ENCODE measurements around the gene PLAAT5.
"Not testable (repeated sequence)": the region's sequence is repeated elsewhere in the genome, so short reads cannot be mapped to it uniquely, and the experiment has no call there.

PLAAT5 gene, protein sequence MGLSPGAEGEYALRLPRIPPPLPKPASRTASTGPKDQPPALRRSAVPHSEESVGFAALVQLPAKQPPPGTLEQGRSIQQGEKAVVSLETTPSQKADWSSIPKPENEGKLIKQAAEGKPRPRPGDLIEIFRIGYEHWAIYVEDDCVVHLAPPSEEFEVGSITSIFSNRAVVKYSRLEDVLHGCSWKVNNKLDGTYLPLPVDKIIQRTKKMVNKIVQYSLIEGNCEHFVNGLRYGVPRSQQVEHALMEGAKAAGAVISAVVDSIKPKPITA

DNA sequence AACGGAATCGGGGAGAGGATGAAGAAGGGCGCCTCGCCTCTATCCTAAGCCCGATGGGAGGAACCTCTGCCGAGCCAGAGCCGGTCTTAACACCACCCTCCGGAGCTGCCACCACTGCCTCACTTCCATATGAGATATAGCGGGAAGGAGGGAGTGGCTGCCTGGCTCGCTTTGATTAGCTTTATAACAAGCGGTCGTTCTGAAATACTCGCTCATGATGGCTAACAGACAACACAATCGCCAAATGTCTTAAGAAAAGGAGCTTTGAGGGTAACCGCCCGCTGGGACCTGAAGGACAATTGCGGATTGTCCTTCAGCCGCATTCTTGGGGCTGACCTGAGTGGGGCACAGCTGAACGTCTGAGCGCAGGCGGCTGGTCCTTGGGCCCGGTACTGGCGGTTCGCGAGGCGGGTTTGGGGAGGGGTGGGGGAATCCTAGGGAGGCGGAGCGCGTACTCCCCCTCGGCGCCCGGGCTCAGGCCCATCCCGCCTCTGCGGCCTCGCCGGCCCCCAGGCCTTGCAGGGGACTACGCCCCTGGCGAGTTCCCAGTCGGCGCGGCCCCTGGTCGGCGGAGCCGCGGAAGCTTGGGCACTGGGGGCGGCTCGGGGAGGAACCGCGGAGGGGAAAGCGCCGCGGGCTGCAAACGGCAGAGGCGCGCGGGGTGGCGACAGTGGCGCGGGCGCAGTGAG, at the start of gene PLAAT5:
TSS of gene PLAAT5 (minus strand) at position 617 of the 689 bp plus-strand sequence. CDS start at position 484, 133 bp downstream.
- no peak for DNase-seq (ENCODE audit: low read depth in 2 of 2)

- DNase-seq (ENCODE audit: low read depth in 2 of 2), result no peak
Observed at GRCh38 chr11:63537293-63538101, 46.5 kb upstream of the PLAAT5 start.

DNA sequence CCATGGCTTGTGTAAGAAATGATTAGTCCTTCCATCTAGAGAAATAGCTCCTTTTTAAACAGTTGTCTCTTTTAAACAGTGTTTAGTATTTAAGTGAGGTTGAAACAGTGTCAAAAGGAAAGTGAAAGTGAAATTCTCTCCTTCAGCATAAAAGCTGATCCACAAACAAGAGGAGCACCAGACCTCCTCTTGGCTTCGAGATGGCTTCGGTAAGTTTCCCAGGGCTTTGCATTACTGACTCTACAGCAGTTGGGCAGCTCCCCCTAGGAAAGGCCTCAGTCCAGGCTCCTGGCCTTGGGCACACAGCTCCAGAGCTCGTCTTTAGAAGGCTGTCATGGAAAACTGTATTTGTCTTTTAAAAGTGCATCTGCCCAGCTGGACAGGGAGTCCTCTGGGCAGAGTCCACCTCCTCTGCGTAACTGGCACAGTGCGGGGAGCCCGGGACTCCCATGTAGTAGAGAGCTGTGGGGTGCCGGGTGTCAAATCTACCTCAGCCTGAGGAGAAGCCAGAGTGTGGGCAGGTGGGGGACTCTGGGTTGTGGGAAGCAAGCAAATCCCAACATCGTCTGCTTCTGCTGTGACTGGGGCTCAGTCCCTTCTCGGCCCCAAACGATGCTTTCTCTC, 45.8 kb upstream of the PLAAT5 start, which contains the start of gene PLAAT4:
TSS of gene PLAAT4 (plus strand) at position 140 of the 624 bp plus-strand sequence. CDS start at position 201, 61 bp downstream.
- no peak for DNase-seq (ENCODE audit: low read depth in 2 of 2)

DNA sequence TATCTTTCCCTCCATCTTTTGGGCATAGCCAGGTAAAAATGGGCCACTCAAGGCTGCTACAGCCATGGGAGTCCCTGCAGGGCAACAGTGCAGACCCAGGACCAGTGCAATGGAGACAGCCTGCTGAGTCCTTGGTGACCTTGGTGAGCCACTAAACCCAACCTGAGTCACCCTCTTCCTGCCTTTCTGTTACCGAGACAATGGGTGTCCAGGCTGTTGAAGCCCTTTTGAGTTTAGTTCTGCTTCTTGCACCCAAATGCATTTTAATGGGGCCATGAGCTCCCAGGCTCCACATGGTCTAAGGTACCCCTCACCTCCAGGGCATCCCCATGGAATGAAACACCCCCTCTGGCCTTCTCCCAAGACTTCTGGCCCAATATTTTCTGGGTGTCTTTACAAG, 44.8 kb upstream of the PLAAT5 start:
- DNase-seq (ENCODE audit: low read depth in 2 of 2), result no peak

DNA sequence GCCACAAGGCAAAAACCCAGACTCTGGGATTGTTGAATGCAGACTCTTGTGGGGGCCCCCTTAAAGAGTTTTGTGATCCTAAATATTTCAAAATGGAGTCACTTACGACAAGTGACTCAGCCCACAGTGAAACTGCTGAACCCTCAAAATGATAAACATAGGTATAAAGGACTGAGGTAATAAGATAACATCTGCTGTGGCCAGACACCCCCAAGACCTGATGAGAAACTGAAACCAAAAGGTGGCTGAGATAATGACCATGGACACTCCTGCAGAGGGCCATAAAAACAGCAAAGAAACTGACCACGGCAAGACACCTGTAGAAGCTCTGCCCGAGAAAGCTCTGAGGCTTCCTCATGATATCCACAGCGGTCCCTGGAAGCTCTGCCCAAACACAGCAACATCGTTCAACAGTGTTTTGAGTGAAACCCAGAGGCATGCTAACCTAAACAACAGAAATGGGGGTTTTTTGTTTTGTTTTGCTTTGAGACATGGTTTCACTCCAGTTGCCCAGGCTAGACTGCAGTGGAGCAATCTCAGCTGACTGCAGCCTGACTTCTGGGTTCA, 44.0 kb upstream of the PLAAT5 start:
- DNase-seq (ENCODE audit: low read depth in 2 of 2), result no peak

DNA sequence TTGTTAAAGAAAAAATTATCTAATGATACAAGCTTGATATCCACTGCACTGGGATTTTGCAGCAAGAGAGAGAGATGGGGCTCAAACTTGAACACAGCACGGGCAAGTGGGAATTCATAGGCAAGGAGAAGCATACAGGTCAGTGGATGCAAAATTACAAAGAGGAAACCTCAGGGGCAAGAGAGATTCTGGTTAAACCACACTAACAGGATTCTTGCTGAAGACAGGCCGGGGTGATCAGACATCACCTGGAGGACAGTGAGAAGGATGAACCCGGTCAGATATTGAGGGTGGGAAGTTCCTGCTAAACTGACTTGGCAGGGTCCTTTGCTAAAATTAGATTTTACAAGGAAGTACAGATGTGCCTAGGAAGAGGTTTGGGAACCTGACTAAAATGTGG, 43.1 kb upstream of the PLAAT5 start:
- no peak for DNase-seq (ENCODE audit: low read depth in 2 of 2)

DNA sequence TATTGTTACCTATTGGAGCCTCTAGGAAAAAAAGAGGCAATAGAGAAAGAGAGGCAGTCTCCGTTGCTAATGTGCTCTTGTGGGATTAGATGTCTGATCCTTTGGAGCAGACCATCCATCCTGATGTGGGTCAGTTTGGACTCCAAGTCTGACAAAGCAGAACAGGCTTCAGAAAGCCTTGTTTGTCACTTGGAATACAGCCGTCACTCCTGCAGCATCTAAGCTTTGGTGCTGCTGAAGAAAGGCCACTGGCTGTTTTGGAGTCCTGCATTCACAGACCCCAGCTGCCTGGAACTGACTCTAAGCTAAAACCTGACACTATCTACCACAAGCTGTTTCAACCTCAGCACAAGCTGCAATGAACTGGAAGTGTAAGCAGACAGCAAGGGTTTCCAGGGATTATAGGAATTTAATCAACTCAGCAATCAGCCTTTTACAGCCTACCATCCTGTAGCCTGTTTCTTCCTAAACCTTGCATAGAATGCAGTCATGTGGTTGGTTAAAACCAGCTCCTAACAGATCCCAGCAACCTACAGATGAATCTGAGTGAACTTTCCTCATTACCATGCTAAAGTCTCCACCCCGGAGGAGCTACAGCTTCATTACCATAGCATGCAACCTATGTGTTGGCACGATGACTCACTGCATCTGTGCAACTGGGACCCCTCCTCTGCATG, 42.0 kb upstream of the PLAAT5 start:
- no peak for DNase-seq (ENCODE audit: low read depth in 2 of 2)

DNA sequence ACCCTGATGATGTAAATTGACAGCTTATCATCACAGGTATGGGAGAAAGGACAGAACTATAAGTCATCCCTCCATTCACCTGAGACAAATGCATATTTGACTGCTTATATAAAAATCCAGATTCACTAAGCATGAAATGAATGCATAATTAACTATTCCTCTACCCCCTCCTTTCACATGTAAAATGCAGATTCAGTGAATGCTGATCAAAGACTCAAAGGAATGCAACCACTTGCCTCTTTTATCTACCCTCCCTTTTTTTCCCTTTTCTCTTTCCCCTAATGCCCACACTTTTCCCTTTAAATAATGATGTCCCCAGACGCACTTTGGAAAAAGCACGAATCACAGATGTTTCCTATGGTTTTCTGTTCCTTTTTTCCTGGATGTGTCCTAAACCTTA, 41.1 kb upstream of the PLAAT5 start:
- DNase-seq (ENCODE audit: low read depth in 2 of 2), result no peak

GRCh38 chr11:63531074-63531792, 40.3 kb upstream of the PLAAT5 start:
- peak in 1 of 2 donors; percentile 29 for DNase-seq (ENCODE audit: low read depth in 2 of 2)

DNA sequence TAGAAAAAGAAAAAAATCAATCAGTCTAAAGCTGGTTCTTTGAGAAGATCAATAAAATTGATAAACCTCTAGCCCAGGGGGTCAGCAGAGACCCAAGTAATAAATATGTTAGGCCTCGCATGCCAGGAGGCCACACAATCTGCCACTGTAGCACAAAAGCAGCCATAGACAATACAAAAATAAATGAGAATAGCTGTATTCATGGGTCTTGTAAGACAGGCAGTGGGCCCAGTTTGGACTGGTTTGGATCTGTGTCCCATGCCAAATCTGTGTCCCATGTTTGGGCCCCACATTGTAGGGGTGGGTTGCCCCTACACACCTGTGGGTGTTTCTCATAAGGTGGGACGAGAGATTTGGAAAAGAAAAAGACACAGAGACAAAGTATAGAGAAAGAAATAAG, 39.1 kb upstream of the PLAAT5 start:
- no peak for DNase-seq (ENCODE audit: low read depth in 2 of 2)

DNA sequence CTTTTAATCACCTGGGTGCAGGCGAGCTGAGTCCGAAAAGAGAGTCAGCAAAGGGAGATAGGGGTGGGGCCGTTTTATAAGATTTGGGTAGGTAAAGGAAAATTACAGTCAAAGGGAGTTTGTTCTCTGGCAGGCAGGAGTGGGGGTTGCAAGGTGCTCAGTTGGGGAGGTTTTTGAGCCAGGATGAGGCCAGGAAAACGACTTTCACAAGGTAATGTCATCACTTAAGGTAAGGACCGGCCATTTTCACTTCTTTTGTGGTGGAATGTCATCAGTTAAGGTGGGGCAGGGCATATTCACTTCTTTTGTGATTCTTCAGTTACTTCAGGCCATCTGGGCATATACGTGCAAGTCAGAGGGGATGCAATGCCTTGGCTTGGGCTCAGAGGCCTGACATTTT, 38.4 kb upstream of the PLAAT5 start:
- DNase-seq (ENCODE audit: low read depth in 2 of 2), result not testable (repeated sequence)

DNA sequence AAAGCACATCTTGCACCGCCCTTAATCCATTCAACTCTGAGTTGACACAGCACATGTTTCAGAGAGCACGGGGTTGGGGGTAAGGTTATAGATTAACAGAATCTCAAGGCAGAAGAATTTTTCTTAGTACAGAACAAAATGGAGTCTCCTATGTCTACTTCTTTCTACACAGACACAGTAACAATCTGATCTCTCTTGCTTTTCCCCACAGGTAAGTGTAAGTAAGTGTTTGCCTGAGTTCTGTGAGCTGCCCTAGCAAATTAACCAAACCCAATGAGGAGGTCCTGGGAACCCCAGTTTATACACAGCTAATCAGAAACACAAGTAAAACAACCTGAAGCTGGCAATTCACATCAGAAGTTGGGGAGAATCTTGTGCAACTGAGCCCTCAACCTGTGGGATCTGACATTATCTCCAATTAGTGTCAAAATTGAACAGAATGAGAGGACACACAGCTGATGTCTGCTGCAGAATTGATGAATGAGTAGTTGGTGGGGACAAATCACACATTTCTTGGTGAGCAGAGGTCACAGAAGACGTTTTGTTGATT, 37.8 kb upstream of the PLAAT5 start:
- not testable (repeated sequence) for DNase-seq (ENCODE audit: low read depth in 2 of 2)

DNA sequence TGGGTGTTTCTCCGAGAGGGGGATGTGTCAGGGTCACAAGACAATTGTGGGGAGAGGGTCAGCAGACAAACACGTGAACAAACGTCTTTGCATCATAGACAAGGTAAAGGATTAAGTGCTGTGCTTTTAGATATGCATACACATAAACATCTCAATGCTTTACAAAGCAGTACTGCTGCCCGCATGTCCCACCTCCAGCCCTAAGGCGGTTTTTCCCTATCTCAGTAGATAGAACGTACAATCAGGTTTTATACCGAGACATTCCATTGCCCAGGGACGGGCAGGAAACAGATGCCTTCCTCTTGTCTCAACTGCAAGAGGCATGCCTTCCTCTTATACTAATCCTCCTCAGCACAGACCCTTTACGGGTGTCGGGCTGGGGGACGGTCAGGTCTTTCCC, 37.2 kb upstream of the PLAAT5 start:
- not testable (repeated sequence) for DNase-seq (ENCODE audit: low read depth in 2 of 2)

GRCh38 chr11:63527667-63528066, 36.7 kb upstream of the PLAAT5 start:
- DNase-seq (ENCODE audit: low read depth in 2 of 2), result no peak

GRCh38 chr11:63523151-63523550, 32.2 kb upstream of the PLAAT5 start:
- no peak for DNase-seq (ENCODE audit: low read depth in 2 of 2)

DNA sequence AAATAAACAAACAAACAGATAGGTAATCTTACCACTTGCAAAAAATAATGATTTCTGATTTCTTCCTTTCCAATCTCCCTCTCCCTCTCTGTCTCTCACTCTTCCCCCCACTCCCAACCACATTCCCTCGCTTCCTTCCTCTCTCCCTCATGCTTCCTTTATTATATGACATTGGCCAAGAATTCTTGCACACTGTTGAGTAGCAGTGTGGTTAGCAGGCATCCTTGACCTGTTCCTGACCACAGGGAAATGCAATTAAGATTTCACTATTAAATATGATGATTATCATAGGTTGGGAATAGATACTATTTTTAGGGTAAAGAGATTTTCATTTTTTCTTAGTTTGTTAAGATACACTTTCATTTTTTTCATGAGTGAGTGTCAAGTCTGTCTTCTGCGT, 30.9 kb upstream of the PLAAT5 start:
- DNase-seq (ENCODE audit: low read depth in 2 of 2), result no peak

DNA sequence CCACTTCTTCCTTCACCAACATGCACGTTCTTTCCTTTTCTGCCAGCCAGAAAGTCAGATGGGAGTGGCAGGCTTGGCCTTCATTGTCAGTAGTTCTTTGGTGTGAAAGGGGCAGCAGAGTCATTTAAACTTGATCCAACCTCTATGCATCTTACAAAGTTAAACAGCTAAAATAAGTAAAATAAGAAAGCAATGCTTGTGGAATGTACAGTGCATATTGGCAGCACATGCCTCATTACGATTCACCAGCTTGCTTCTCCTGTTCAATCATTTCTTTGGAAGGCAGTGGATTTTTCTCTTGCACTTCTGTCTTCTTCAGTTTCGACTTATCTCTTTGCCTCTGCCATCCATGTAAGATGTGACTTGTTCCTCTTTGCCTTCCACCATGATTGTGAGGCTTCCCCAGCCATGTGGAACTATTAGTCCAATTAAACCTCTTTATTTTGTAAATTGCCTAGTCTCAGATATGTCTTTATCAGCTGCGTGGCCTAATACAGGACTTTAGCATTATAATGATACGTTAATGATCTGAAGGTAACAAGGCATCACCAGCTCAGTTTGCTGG, 29.7 kb upstream of the PLAAT5 start:
- DNase-seq (ENCODE audit: low read depth in 2 of 2), result no peak

GRCh38 chr11:63518548-63518947, 27.6 kb upstream of the PLAAT5 start:
- no peak for DNase-seq (ENCODE audit: low read depth in 2 of 2)

DNA sequence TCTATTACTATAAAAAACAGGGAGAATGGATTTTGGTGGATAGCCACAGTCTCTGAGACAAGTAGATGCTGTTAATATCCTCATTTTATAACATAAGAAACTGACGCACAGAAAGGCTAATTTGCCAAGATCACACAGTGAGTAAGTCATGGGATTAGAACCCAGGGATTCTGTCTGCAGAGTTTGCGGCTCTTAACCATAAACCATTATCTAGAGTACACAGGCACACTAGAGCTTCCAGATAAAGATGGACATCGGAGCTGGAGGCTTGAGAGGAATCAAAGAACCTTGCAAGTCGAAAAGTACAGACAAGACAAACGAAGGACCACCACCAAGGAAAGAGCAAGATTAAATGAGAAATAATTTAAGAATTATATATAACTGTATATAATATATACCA, 26.2 kb upstream of the PLAAT5 start:
- no peak for DNase-seq (ENCODE audit: low read depth in 2 of 2)

DNA sequence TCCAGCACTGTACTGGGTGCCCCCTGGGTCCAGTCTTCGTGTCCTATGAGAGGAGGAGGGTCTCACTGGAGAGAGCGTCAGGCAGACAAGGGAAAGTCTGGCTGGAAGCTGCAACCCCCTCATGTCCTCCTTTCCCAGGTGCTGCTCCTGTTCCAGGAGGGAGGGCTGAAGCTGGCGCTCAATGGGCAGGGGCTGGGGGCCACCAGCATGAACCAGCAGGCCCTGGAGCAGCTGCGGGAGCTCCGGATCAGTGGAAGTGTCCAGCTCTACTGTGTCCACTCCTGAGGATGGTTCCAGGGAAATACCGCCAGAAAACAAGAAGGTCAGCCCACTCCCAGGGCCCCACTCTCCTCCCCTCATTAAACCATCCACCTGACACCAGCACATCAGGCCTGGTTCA, 25.1 kb upstream of the PLAAT5 start:
- no peak for DNase-seq (ENCODE audit: low read depth in 2 of 2)

Measured in stimulated activated CD4-positive, alpha-beta T cell treated with anti-CD3 and anti-CD28 coated beads, Interleukin-15, amount 100 ng/mL, for 48 hours (primary cell).